Neural cell (in vitro differentiated cells): Measurements from ENCODE around the gene KRT12. TPM values are rescaled to one million over a fixed set of nuclear protein-coding genes. Genes with fewer than 3 reads are reported as not detected.

Experiments used
- H2AFZ ChIP-seq: fragments of 200-600, 300-800 bp; sonication (generic), shearing (Covaris generic); 2 replicates; pipeline ENCODE4 v1.6.0; 2014; ENCODE audit warnings: low read depth, mild to moderate bottlenecking, antibody characterized with exemption, low read length, moderate library complexity
- H3F3A ChIP-seq: fragments of 200-600 bp; shearing (Covaris generic); 2 replicates; pipeline ENCODE4 v1.6.1; 2016; ENCODE audit warnings: mild to moderate bottlenecking, moderate library complexity, mixed read lengths, antibody characterized with exemption, low read length; ENCODE audit not compliant: insufficient read depth, poor library complexity, severe bottlenecking
- H3K27ac ChIP-seq: fragments of 200-600, 300-800 bp; sonication (generic), shearing (Covaris generic); 2 replicates; pipeline ENCODE4 v1.5.1; 2014; ENCODE audit warnings: mild to moderate bottlenecking, low read length, moderate library complexity
- H3K27me3 ChIP-seq: fragments of 300-800, 200-600 bp; sonication (generic), shearing (Covaris generic); 2 replicates; pipeline ENCODE4 v1.6.0; 2014; ENCODE audit warnings: mild to moderate bottlenecking, low read depth, low read length, moderate library complexity; ENCODE audit not compliant: insufficient read depth
- H3K36me3 ChIP-seq: fragments of 300-800, 200-600 bp; sonication (generic), shearing (Covaris generic); 2 replicates; pipeline ENCODE4 v1.5.1; 2014; ENCODE audit warnings: mild to moderate bottlenecking, antibody characterized with exemption, low read length, moderate library complexity; ENCODE audit not compliant: insufficient read depth
- H3K4me2 ChIP-seq: fragments of 300-800, 200-600 bp; sonication (generic), shearing (Covaris generic); 2 replicates; pipeline ENCODE4 v1.6.0; 2014; ENCODE audit warnings: mild to moderate bottlenecking, low read length
- H3K4me3 ChIP-seq: fragments of 300-800, 200-600 bp; sonication (generic), shearing (Covaris generic); 2 replicates; pipeline ENCODE4 v1.5.1; 2014; ENCODE audit warnings: mild to moderate bottlenecking, low read length, moderate library complexity
- H3K79me2 ChIP-seq: fragments of 200-600 bp; shearing (Covaris generic); replicated peaks from 2 replicates; pipeline ENCODE4 v1.6.0; 2014; ENCODE audit warnings: mild to moderate bottlenecking, low read length, moderate library complexity; ENCODE audit not compliant: insufficient read depth
- H3K9ac ChIP-seq: fragments of 300-800, 200-600 bp; sonication (generic), shearing (Covaris generic); 2 replicates; pipeline ENCODE4 v1.6.1; 2016; ENCODE audit warnings: mild to moderate bottlenecking, low read length, mixed read lengths
- H3K9me2 ChIP-seq: fragments of 200-600 bp; shearing (Covaris generic); 2 replicates; pipeline ENCODE4 v1.6.1; 2016; ENCODE audit warnings: mild to moderate bottlenecking, low read length, mixed read lengths; ENCODE audit not compliant: insufficient read depth
- H3K9me3 ChIP-seq: fragments of 200-600, 300-800 bp; sonication (generic), shearing (Covaris generic); 2 replicates; pipeline ENCODE4 v1.6.1; 2016; ENCODE audit warnings: mild to moderate bottlenecking, mixed run types, low read length, moderate library complexity, mixed read lengths
- H4K20me1 ChIP-seq: fragments of 200-600 bp; shearing (Covaris generic); 2 replicates; pipeline ENCODE4 v1.6.1; 2016; ENCODE audit warnings: mild to moderate bottlenecking, mixed run types; ENCODE audit not compliant: insufficient read depth
- EP300 ChIP-seq: fragments of 450-650 bp; conservative IDR thresholded peaks from 2 replicates; pipeline ENCODE4 v1.6.1; 2014; ENCODE audit warnings: antibody characterized with exemption, mild to moderate bottlenecking, moderate library complexity; ENCODE audit not compliant: poor library complexity, severe bottlenecking
- EZH2 ChIP-seq: fragments of 200-600, 300-800 bp; shearing (Covaris generic), sonication (generic); IDR thresholded peaks from 2 replicates; pipeline ENCODE4 v1.6.1; 2014; ENCODE audit warnings: antibody characterized with exemption, low read length, borderline replicate concordance, mild to moderate bottlenecking; ENCODE audit not compliant: insufficient read depth, poor library complexity, severe bottlenecking
- MXI1 ChIP-seq: fragments of 450-650 bp; conservative IDR thresholded peaks from 2 replicates; pipeline ENCODE4 v1.6.1; 2014; ENCODE audit warnings: antibody characterized with exemption, mild to moderate bottlenecking; ENCODE audit not compliant: poor library complexity, severe bottlenecking
- POLR2AphosphoS5 ChIP-seq: IDR thresholded peaks from 2 replicates; pipeline ENCODE4 v1.6.1; 2012
- RAD21 ChIP-seq: fragments of 450-650 bp; conservative IDR thresholded peaks from 2 replicates; pipeline ENCODE4 v1.6.1; 2014; ENCODE audit warnings: antibody characterized with exemption, mild to moderate bottlenecking, moderate library complexity
- SMC3 ChIP-seq: fragments of 450-650 bp; conservative IDR thresholded peaks from 2 replicates; pipeline ENCODE4 v1.6.1; 2014; ENCODE audit warnings: antibody characterized with exemption, mild to moderate bottlenecking, moderate library complexity; ENCODE audit not compliant: poor library complexity
- TAF1 ChIP-seq: IDR thresholded peaks from 2 replicates; pipeline ENCODE4 v1.6.1; 2012; ENCODE audit warnings: low read depth
- polyA plus RNA-seq: library from polyadenylated mRNA; depleted of rRNA; stranded (reverse); fragments of >200 nt; gene quantifications from 2 replicates; pipeline ENCODE4 v1.2.3, GENCODE V29; 2014
- TF ChIP-seq, protein P1 (sequence below): IDR thresholded peaks from 2 replicates; pipeline ENCODE4 v1.6.1; 2012; ENCODE audit warnings: borderline replicate concordance
- TF ChIP-seq, protein P2 (sequence below): fragments of 450-650 bp; IDR thresholded peaks from 2 replicates; pipeline ENCODE4 v1.5.1; 2014; ENCODE audit warnings: antibody characterized with exemption, mild to moderate bottlenecking, moderate library complexity; ENCODE audit not compliant: poor library complexity, severe bottlenecking

Gene KRT12
- polyA plus RNA-seq, 1 donor from 2014 or later = not detected

DNA sequence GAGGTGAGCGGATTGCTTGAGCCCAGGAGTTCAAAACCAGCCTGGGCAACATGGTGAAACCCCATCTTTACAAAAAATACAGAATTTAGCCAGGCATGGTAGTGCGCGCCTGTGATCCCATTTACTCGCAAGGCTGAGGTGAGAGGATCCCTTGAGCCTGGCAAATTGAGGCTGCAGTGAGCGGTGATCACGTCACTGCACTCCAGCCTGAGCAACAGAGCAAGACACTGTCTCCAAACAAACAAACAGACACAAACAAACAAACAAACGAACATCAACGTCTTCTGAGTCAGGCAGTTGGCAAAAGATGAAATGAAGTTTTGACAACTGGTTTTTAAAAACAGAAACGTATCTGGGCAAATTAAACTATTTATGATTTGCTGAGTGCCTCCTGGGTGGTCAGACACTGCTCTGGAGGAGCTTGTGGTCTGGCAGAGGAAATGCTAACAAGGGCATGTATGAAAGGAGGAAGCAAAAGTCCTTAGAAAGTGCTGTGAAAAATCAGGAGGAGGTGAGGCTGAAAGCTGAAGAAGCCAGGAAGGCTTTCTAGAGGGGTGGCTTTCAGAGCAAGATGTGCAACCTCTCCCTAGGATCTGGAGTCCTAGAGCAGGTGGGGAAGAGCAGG is 28.2 kb upstream of the KRT12 start:
- H3K27me3 ChIP-seq = no peaks in the 10 kb centered on the region
- H3K4me3 ChIP-seq = no peak overlapping the region
- TF ChIP-seq RAD21 (no peak), EZH2 (no peak), MXI1 (no peak), TAF1 (no peak), POLR2AphosphoS5 (no peak), EP300 (no peak), SMC3 (no peak)
- TF ChIP-seq, protein P1, sequence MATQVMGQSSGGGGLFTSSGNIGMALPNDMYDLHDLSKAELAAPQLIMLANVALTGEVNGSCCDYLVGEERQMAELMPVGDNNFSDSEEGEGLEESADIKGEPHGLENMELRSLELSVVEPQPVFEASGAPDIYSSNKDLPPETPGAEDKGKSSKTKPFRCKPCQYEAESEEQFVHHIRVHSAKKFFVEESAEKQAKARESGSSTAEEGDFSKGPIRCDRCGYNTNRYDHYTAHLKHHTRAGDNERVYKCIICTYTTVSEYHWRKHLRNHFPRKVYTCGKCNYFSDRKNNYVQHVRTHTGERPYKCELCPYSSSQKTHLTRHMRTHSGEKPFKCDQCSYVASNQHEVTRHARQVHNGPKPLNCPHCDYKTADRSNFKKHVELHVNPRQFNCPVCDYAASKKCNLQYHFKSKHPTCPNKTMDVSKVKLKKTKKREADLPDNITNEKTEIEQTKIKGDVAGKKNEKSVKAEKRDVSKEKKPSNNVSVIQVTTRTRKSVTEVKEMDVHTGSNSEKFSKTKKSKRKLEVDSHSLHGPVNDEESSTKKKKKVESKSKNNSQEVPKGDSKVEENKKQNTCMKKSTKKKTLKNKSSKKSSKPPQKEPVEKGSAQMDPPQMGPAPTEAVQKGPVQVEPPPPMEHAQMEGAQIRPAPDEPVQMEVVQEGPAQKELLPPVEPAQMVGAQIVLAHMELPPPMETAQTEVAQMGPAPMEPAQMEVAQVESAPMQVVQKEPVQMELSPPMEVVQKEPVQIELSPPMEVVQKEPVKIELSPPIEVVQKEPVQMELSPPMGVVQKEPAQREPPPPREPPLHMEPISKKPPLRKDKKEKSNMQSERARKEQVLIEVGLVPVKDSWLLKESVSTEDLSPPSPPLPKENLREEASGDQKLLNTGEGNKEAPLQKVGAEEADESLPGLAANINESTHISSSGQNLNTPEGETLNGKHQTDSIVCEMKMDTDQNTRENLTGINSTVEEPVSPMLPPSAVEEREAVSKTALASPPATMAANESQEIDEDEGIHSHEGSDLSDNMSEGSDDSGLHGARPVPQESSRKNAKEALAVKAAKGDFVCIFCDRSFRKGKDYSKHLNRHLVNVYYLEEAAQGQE = no peak
- TF ChIP-seq, protein P2, sequence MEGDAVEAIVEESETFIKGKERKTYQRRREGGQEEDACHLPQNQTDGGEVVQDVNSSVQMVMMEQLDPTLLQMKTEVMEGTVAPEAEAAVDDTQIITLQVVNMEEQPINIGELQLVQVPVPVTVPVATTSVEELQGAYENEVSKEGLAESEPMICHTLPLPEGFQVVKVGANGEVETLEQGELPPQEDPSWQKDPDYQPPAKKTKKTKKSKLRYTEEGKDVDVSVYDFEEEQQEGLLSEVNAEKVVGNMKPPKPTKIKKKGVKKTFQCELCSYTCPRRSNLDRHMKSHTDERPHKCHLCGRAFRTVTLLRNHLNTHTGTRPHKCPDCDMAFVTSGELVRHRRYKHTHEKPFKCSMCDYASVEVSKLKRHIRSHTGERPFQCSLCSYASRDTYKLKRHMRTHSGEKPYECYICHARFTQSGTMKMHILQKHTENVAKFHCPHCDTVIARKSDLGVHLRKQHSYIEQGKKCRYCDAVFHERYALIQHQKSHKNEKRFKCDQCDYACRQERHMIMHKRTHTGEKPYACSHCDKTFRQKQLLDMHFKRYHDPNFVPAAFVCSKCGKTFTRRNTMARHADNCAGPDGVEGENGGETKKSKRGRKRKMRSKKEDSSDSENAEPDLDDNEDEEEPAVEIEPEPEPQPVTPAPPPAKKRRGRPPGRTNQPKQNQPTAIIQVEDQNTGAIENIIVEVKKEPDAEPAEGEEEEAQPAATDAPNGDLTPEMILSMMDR = no peak
- H3K9me2 ChIP-seq = no peaks in the 10 kb centered on the region
- H2AFZ ChIP-seq = no peak overlapping the region
- no peak overlapping the region for H3K4me2 ChIP-seq
- H3K36me3 ChIP-seq = no peaks in the 10 kb centered on the region
- no peaks in the 10 kb centered on the region for H4K20me1 ChIP-seq
- H3K9ac ChIP-seq = no peak overlapping the region
- no peaks in the 10 kb centered on the region for H3K79me2 ChIP-seq
- no peaks in the 10 kb centered on the region for H3F3A ChIP-seq
- H3K27ac ChIP-seq = no peak overlapping the region
- H3K9me3 ChIP-seq = no peaks in the 10 kb centered on the region

DNA sequence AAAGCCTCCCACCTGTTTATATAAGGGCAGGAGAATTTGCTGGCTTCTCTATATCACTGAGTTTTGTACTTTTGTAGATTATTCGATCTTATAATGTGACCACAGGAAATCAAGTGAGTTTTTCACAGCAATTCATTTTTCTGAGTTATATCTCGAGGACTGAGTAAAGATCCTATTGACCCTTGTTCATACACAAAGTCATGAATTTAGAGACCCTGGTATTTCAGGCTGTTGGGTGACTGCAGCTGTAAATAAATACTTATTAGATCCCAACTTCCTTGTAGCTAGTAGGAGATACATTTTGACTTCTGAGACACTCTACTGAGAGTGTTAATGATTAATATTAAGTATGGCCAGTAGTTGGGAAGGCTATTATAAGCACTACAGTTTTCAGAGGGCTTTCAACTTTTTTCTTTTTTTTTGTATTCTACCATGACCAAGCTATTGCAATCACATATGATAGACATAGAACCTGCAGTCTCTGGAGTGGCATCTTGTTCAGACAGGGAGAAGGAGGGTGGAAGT is 21.2 kb upstream of the KRT12 start:
- Histone ChIP-seq H3K36me3 (no peaks in the 10 kb centered on the region), H2AFZ (no peak overlapping the region), H3K79me2 (no peaks in the 10 kb centered on the region), H3K4me3 (no peak overlapping the region), H3F3A (no peaks in the 10 kb centered on the region), H4K20me1 (no peaks in the 10 kb centered on the region), H3K9me2 (no peaks in the 10 kb centered on the region), H3K27ac (no peak overlapping the region), H3K9me3 (no peaks in the 10 kb centered on the region), H3K27me3 (no peaks in the 10 kb centered on the region), H3K9ac (no peak overlapping the region), H3K4me2 (no peak overlapping the region)
- no peak for TF ChIP-seq EP300
- TF ChIP-seq TAF1 = no peak
- TF ChIP-seq, protein P2 = no peak
- no peak for TF ChIP-seq POLR2AphosphoS5
- no peak for TF ChIP-seq MXI1
- no peak for TF ChIP-seq SMC3
- no peak for TF ChIP-seq EZH2
- TF ChIP-seq, protein P1 = no peak
- no peak for TF ChIP-seq RAD21
